ENCODE measurements around the gene NPPA. TPM values are rescaled to one million over a fixed set of nuclear protein-coding genes. Genes with fewer than 3 reads are reported as not detected.
A peak's percentile ranks its signal among the peaks of the same experiment; 100 is the strongest.
"Not testable (repeated sequence)": the region's sequence is repeated elsewhere in the genome, so short reads cannot be mapped to it uniquely, and the experiment has no call there.

NPPA gene
- not detected for polyA plus RNA-seq

GRCh38 chr1:11847667-11848372 is at the start of gene NPPA:
Gene NPPA, minus strand, starts transcription at chr1:11847783. Its CDS starts 99 bp downstream, at chr1:11847684.
- peaks cover 4 to 12% (median 9%) of the 10 kb centered on the region in 3 donors for H3K36me3 Mint-ChIP-seq
- H3K27ac Mint-ChIP-seq: no peak within 1 kb of the TSS
- no peaks in the 10 kb centered on the region for H3K9me3 Mint-ChIP-seq
- no peak for DNase-seq
- H3K27me3 Mint-ChIP-seq (ENCODE audit: low read depth in 3 of 3): peaks cover 0 to 1% (median under 1%) of the 10 kb centered on the region in 3 donors
- H3K4me3 Mint-ChIP-seq: no peak within 1 kb of the TSS
- peaks cover 0 to 2% of the 10 kb centered on the region in 2 donors for H3K4me1 Mint-ChIP-seq

DNA sequence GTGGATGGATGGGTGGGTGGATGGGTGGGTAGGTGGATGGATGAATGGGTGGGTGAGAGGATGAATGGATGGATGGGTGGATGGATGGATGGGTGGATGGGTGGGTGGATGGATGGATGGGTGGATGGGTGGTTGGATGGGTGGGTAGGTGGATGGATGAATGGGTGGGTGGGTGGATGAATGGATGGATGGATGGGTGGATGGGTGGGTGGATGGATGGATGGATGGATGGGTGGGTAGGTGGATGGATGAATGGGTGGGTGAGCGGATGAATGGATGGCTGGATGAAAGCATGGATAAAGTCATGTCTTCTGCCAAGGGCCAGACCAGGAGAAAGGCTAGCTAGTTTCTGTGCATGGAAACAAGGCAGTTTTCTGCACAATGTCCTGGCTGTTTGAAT is 46.9 kb upstream of the NPPA start:
- H3K27me3 Mint-ChIP-seq (ENCODE audit: low read depth in 3 of 3): peaks cover 10 to 19% (median 14%) of the 10 kb centered on the region in 3 donors
- H3K9me3 Mint-ChIP-seq, H3K36me3 Mint-ChIP-seq, H3K4me1 Mint-ChIP-seq, DNase-seq, H3K4me3 Mint-ChIP-seq, H3K27ac Mint-ChIP-seq: not testable (repeated sequence)

DNA sequence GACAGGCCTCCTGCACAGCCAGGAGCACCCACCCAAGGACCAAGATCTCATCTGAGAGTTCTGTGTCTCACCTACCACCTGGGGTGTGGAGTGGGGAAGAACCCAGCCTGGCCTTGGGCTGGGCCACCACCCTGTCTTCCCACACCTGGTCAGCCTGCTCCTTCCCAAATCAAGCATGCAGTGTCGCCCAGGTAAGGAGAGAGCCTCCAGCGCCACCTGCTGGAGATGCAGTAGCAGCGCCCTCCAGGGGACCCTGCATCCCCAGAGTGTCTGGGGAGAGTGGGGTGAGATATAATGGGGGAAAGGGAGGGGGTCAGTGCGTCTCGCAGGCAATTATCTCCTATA is 46.3 kb upstream of the NPPA start:
- peaks cover 5 to 14% (median 10%) of the 10 kb centered on the region in 3 donors for H3K27me3 Mint-ChIP-seq (ENCODE audit: low read depth in 3 of 3)
- no peak overlapping the region for H3K27ac Mint-ChIP-seq
- peaks cover 0 to 2% (median 0%) of the 10 kb centered on the region in 6 donors for H3K9me3 Mint-ChIP-seq
- no peaks in the 10 kb centered on the region for H3K4me1 Mint-ChIP-seq
- DNase-seq: peak; percentile 51 to 57 (median 52)
- H3K36me3 Mint-ChIP-seq: no peaks in the 10 kb centered on the region
- H3K4me3 Mint-ChIP-seq: no peak overlapping the region

DNA sequence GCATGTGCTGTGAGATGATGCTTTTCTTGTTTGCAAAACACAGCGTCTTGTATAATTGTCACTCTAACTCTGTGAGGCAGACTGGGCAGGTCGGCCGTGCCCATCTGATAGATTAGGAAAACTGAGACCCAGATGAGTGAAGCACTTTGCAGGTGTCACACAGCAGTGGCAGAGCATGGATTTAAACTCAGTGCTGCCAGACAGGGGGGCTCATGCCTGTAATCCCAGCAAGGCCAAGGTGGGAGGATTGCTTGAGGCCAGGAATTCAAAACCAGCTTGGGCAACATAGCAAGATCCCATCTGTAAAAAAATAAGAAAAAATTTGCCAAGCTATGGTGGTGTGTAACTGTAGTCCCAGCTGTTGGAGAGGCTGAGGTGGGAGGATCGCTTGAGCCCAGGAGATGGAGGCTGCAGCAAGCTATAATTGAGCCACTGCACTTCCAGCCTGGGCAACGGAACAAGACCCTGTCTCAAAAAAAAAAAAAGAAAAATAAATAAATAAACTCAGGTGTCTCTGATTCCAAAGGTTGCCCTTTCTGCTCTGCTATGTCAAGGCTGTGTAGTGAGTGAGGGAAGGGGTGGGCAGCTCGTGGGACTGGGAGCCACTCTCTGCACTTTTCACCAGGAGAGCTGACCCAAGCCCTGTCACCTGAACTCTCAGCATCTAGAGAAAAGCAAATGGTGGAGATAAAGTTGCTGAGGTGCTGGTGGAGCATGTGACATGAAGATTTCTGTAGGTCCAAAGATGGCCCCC is 44.0 kb upstream of the NPPA start:
- Mint-ChIP-seq H3K4me3 (no peak overlapping the region), H3K9me3 (peaks cover 0 to 2% (median 0%) of the 10 kb centered on the region in 6 donors), H3K27me3 (ENCODE audit: low read depth in 3 of 3) (peaks cover under 1 to 5% (median 3%) of the 10 kb centered on the region in 3 donors), H3K27ac (no peak overlapping the region), H3K36me3 (no peaks in the 10 kb centered on the region), H3K4me1 (no peaks in the 10 kb centered on the region)
- DNase-seq: no peak

DNA sequence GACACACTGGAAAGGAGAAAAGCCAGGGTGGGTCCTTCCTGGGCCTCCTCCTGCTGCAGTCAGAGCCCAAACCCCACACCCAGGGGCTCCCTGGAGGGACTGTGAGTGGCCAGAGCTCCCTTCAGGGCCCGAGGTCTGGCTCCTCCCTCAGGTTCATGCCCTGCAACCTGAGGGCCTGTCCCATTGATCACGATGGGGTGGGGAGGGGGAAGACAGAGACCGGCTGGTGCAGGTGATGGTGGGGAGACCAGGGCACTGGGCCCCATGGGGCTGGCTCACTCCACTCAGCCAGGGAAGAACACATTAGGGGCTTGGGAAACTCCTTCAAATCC is 41.3 kb upstream of the NPPA start:
- Mint-ChIP-seq H3K4me1 (no peaks in the 10 kb centered on the region), H3K9me3 (no peaks in the 10 kb centered on the region), H3K27ac (no peak overlapping the region), H3K36me3 (no peaks in the 10 kb centered on the region), H3K27me3 (ENCODE audit: low read depth in 3 of 3) (peaks cover 0 to 3% (median 0%) of the 10 kb centered on the region in 3 donors), H3K4me3 (no peak overlapping the region)
- no peak for DNase-seq

DNA sequence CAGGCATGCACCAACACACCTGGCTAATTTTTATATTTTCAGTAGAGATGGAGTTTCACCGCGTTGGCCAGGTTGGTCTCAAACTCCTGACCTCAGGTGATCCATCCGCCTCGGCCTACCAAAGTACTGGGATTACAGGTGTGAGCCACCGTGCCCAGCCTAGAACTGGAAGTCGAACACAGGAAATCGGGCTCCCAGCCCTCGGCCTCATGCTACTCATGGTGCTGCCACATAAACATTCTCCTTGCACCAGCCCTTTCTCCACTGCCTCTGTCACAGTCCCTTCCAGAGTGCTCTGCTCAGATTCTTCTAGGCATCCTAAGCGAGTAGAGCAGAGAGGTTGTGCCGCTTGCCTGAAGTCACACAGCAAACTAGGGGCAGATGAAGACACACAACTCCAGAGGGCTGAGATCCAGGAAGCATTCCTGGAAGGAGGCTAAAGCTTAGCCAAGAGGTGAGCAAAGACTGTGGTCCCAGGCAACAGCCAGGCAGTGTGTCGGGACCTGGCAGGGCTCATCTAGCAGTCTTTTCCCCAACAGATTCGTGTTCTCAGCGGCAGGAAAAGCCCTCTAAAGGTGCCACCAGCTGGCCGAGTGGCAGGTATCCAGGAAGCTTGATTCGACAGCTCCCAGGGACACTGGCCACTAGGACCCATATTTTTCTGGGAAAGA is 40.8 kb upstream of the NPPA start:
- Mint-ChIP-seq H3K4me3 (no peak overlapping the region), H3K4me1 (no peaks in the 10 kb centered on the region), H3K27ac (no peak overlapping the region), H3K9me3 (no peaks in the 10 kb centered on the region), H3K36me3 (no peaks in the 10 kb centered on the region), H3K27me3 (ENCODE audit: low read depth in 3 of 3) (peaks cover 0 to 3% (median 0%) of the 10 kb centered on the region in 3 donors)
- no peak for DNase-seq

DNA sequence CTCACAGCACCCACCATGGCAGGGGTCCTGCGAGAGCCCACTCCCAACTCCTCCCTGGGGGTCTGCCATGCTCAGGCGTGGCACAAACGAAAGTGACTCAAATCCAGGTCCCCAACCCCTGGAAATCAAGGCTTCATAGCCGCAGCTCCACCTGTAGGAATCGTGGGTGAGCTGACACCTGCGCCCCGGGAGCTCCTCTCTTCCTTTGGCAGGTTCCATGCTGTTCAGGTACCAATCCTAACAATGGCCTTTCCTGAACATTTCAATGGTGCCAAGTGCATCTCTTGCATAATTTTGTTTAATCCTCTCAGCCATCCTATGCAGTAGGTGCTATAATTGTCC is 40.1 kb upstream of the NPPA start:
- Mint-ChIP-seq H3K27me3 (ENCODE audit: low read depth in 3 of 3) (peaks cover 0 to 3% (median 1%) of the 10 kb centered on the region in 3 donors), H3K4me3 (no peak overlapping the region), H3K27ac (no peak overlapping the region), H3K9me3 (no peaks in the 10 kb centered on the region), H3K4me1 (no peaks in the 10 kb centered on the region), H3K36me3 (no peaks in the 10 kb centered on the region)
- DNase-seq: no peak

DNA sequence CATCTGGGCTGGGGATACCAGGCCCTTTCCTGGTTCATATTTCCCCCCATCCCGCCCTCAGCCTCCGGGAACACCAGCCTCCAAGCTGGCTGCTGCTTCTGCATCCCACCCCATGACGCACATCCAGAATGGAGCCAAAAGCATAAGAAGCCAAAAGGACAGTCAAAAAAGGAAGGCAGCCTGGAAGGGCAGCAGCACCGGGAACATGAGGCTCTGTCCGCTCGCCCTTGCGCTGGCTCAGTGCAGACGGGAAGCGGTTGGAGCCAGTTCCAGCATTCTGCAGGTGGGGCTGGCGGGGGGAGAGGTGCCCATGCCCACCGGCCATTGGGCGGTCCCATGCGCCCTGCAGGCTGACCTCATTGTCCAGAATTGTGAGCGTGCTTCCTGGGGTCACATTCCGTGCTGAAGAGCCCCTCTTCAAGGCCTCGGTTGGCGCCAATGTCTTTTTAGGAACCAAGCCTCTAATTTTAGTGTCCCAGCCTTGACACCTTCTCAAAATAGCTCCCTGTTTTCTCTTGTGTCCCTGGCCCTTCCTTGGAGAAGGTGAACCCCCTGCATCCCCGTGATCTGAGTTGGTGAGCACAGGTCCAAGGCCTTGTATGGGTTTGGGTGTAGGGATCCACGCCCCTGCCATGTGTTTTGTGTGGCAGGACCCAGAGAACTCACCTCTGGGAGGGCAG is 39.5 kb upstream of the NPPA start:
- no peaks in the 10 kb centered on the region for H3K9me3 Mint-ChIP-seq
- DNase-seq: no peak
- H3K36me3 Mint-ChIP-seq: no peaks in the 10 kb centered on the region
- no peaks in the 10 kb centered on the region for H3K4me1 Mint-ChIP-seq
- peaks cover 0 to 3% (median 1%) of the 10 kb centered on the region in 3 donors for H3K27me3 Mint-ChIP-seq (ENCODE audit: low read depth in 3 of 3)
- no peak overlapping the region for H3K4me3 Mint-ChIP-seq
- no peak overlapping the region for H3K27ac Mint-ChIP-seq

DNA sequence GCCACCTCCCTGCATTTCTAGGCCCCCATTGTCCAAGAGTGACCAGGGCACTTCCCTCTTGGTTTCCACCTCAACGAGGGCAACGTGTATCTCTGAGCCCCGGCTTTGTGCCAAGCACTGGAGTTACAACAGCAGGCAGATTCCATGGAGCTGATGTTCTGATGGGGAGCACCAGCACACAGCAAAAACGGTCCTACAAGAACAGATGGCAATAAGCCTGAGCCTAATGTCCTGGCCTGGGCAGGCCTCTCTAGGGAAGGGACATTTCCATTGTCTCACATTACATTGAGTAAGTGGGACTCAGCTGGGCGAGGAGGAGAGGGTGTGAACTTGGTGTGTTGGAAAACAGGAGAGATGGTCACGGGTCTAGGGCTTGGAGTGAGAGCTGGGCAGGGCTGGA is 38.3 kb upstream of the NPPA start:
- Mint-ChIP-seq H3K4me1 (no peaks in the 10 kb centered on the region), H3K36me3 (no peaks in the 10 kb centered on the region), H3K27ac (no peak overlapping the region), H3K27me3 (ENCODE audit: low read depth in 3 of 3) (peaks cover 0 to 5% (median 1%) of the 10 kb centered on the region in 3 donors), H3K4me3 (no peak overlapping the region), H3K9me3 (no peaks in the 10 kb centered on the region)
- DNase-seq: no peak

DNA sequence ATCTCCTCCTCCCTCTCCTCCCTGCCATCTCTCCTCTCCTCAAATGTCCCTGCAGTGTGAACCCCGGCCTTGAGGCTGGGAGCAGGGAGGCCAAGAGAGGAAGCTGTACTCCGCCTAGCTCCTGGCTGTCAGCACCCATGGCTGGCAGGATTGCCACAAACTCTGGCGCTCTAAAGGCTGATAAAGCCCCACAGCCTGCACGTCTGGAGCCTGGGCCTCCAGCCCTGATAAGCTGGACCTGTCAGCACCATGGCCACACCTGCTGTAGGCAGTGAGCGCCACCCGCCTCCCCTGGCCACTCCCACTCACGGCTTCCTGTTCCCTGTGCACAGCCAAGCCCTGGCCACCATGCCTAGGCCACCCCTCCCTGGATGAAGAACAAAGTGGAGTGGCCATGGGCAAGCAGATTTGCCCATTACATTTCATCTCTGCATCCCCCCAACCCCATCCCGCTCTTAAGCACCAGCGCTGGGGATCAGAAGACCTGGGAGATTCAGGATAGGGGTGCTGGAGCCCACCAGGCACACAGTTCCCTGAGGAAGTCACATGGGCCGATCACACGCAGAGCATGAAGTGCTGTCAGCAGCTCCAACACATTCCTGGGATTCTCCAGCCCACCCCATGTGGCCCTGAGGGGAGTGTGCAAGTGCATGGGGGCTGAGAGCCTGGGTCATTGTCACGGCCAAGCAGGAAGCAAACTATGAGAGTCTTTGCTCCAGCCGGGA is 35.4 kb upstream of the NPPA start:
- H3K4me3 Mint-ChIP-seq: no peak overlapping the region
- H3K36me3 Mint-ChIP-seq: no peaks in the 10 kb centered on the region
- no peak for DNase-seq
- peaks cover 0 to 2% (median 1%) of the 10 kb centered on the region in 3 donors for H3K27me3 Mint-ChIP-seq (ENCODE audit: low read depth in 3 of 3)
- H3K27ac Mint-ChIP-seq: no peak overlapping the region
- no peaks in the 10 kb centered on the region for H3K4me1 Mint-ChIP-seq
- no peaks in the 10 kb centered on the region for H3K9me3 Mint-ChIP-seq

GRCh38 chr1:11881749-11882441 is 34.3 kb upstream of the NPPA start:
- H3K4me3 Mint-ChIP-seq: no peak overlapping the region
- H3K27ac Mint-ChIP-seq: no peak overlapping the region
- no peaks in the 10 kb centered on the region for H3K36me3 Mint-ChIP-seq
- H3K9me3 Mint-ChIP-seq: no peaks in the 10 kb centered on the region
- DNase-seq: no peak
- H3K4me1 Mint-ChIP-seq: no peaks in the 10 kb centered on the region
- peaks cover 0 to 2% (median 1%) of the 10 kb centered on the region in 3 donors for H3K27me3 Mint-ChIP-seq (ENCODE audit: low read depth in 3 of 3)

DNA sequence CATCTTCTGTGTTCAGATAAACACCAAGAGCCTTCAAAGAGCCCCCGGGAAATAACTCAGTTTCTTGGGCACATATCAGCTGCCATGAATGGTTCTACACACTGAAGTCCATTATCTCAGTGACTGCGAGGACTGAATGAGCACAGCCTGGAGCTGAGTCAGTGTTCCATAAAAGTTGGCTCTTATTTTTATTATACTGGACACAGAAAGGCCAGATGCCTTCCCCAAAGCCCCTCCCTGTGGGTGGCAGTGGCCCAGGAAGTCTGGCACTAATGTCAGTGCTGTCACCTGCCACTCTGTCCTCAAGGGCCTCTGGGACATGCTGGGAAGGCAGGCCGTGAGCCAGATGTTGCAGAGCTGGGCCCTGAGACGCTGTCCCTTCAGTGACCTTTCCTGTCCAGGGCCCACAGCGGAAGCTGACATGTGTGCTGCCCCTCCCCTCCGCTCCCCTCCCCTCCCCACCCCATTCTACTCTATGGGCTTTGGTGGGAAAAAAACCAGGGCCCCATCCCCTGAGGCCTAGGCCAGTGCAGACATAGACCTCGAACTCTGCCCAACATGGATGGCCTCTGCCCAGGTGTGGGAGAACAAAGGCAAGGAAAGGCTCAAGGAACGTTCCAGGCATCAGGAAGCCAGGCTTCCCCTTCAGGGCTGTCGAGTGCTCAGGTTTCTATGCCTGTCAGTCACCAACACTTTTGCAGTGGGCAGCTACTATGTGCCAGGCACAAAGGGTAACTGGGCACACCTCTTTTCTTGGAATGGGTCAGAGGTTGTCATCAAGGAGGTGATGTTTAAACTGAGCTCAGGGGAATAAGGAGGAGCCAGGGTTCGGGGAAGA is 33.5 kb upstream of the NPPA start:
- H3K4me3 Mint-ChIP-seq: no peak overlapping the region
- peaks cover 0 to 5% (median 1%) of the 10 kb centered on the region in 3 donors for H3K27me3 Mint-ChIP-seq (ENCODE audit: low read depth in 3 of 3)
- no peak overlapping the region for H3K27ac Mint-ChIP-seq
- DNase-seq: no peak
- H3K36me3 Mint-ChIP-seq: no peaks in the 10 kb centered on the region
- no peaks in the 10 kb centered on the region for H3K9me3 Mint-ChIP-seq
- H3K4me1 Mint-ChIP-seq: no peaks in the 10 kb centered on the region

Data from immature natural killer cell (primary cell).